VCaP (cell line): ENCODE data around the gene SRSF2.

Experiments used
- H3K27ac ChIP-seq: fragments of 450-650 bp; 2 replicates; pipeline ENCODE4 v1.5.1; 2017
- TF ChIP-seq, protein P1 (sequence below): fragments of 450-650 bp; conservative IDR thresholded peaks from 2 replicates; pipeline ENCODE4 v1.5.1; 2017; ENCODE audit warnings: mild to moderate bottlenecking, moderate library complexity

Gene SRSF2

DNA sequence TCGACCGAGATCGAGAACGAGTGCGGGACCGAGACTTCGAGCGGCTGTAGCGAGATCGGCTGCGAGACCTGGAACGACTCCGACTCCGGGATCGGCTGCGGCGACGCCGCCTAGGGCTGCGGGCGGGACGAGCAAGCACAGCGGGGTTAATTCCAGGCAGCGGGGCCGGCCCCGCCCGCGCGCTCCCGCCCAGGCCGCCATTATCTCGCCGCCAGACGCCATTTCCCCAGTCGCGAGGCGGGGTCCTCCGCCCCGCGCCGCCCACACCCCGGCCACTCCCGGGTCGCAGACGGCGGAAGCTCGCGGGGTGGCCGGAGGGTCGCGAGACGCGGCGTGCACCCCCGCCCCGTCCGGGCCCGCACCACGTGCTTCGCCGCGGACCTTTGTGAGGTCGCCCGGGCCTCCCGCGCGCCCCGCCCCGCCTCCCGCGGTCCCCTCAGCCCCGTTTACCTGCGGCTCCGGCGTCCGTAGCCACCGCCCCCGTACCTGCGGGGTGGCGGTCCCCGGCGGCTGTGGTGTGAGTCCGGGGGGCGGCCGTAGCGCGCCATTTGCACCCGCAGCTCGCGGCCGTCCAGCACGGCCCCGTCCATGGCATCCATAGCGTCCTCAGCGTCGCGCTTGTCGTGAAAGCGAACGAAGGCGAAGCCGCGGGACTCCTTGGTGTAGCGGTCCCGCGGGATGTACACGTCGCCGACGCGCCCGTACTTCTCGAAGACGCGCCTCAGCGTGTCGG lies 616 bp downstream of the SRSF2 start:
- peak overlapping the region; percentile 100 for H3K27ac ChIP-seq
- TF ChIP-seq, protein P1, sequence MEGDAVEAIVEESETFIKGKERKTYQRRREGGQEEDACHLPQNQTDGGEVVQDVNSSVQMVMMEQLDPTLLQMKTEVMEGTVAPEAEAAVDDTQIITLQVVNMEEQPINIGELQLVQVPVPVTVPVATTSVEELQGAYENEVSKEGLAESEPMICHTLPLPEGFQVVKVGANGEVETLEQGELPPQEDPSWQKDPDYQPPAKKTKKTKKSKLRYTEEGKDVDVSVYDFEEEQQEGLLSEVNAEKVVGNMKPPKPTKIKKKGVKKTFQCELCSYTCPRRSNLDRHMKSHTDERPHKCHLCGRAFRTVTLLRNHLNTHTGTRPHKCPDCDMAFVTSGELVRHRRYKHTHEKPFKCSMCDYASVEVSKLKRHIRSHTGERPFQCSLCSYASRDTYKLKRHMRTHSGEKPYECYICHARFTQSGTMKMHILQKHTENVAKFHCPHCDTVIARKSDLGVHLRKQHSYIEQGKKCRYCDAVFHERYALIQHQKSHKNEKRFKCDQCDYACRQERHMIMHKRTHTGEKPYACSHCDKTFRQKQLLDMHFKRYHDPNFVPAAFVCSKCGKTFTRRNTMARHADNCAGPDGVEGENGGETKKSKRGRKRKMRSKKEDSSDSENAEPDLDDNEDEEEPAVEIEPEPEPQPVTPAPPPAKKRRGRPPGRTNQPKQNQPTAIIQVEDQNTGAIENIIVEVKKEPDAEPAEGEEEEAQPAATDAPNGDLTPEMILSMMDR = peak; percentile 25

DNA sequence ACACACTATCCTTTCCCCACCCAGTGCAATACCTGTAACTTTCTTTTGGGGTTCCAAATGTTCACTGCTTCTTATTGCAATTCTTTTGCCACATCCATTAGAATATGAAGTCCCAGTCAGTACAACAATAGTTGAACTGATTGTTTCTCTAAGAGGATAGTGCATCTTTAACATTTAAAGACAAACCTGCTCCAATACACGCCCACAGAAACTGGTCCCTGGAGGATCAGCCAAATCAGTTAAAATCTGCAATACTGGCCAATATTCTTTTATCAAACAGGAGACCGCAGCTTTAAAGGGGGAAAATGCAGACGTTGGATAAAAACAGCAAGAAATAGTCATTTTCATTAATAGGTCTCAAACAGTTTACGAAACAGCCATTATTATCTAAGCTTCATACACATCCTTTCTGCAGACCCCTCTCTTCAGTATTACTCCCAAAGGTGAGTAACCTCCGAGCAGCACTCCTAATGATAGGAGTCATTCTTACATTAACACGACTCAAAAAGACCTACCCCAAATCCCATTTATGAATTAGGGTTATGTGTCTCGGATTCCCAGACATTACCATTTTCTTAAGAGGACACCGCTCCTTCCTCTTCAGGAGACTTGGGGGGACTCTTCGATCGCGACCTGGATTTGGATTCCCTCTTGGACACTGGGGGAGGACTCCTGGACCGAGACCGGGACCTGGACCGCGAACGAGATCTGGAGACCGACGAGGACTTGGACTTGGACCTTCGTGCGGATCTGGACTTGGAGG lies 1.4 kb downstream of the SRSF2 start:
- TF ChIP-seq, protein P1 = no peak
- H3K27ac ChIP-seq = peak overlapping the region; percentile 100

DNA sequence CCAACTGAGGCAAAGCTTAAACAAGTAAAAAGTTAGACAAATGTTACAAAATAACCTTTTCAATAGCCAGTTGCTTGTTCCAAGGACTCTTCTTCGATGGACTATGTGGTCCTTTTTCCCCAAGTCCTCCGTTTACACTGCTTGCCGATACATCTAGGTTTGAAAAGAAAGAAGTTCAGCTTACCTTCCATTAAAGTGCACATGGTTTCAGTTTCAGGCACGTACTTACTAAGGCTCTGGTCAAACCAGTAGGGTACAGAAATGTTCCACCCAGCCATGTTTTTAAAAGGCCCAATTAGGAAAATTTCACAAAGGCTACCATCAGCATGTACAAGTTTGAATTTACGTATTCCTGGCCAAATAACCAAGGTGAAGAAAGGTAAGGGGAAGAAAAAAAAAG lies 2.1 kb downstream of the SRSF2 start:
- peak overlapping the region; percentile 100 for H3K27ac ChIP-seq
- TF ChIP-seq, protein P1 = no peak

DNA sequence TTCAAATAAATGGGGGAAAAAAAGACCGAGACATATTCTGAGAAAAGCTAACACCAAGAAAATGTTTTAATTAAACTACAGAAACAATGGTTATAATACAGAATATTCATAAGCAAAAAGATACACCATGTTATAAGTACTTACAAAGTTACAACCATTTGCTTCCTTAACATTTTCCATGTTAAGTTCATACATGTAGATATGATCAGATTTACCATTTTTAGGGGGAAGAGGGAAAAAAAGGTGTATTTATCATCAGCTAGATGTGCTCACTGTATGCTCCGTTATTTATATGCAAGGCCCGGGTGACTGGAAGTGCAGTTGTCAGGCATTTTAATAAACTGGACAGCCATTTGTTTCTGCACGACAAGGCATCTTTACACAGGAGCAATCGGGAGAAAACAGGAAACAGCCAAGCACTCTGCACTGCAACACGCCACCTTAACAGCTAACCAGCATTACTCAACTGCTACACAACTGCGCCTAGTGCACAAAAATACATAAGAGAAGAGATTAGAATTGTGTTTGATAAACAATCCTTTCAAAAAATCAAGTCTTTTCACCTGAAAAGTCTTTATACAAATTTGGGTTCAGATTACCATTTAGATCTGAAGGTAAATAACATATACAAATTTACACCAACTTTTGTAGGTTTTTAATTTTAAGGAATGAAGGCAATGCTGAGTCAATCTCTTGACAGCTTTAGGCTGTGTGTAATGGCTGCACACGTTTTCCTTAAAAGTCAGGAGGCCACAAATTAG lies 2.9 kb downstream of the SRSF2 start:
- peak overlapping the region; percentile 100 for H3K27ac ChIP-seq
- TF ChIP-seq, protein P1 = no peak

DNA sequence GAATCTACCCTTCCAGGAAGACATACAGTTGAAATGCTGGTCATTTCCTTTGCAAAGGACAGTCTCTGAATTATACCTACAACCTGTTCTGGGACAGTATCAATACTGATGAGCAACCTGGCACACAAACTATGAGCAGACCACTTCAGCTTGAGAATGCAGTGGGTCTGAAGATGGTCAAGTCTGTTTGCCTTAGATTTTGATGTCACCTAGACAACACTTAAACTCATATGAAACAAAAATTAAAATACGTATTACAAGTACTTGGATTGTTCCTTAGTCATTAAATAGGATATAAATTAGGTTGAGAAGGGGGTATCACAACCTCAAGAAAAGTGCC lies 3.5 kb downstream of the SRSF2 start:
- H3K27ac ChIP-seq = peak overlapping the region; percentile 100
- TF ChIP-seq, protein P1 = no peak

DNA sequence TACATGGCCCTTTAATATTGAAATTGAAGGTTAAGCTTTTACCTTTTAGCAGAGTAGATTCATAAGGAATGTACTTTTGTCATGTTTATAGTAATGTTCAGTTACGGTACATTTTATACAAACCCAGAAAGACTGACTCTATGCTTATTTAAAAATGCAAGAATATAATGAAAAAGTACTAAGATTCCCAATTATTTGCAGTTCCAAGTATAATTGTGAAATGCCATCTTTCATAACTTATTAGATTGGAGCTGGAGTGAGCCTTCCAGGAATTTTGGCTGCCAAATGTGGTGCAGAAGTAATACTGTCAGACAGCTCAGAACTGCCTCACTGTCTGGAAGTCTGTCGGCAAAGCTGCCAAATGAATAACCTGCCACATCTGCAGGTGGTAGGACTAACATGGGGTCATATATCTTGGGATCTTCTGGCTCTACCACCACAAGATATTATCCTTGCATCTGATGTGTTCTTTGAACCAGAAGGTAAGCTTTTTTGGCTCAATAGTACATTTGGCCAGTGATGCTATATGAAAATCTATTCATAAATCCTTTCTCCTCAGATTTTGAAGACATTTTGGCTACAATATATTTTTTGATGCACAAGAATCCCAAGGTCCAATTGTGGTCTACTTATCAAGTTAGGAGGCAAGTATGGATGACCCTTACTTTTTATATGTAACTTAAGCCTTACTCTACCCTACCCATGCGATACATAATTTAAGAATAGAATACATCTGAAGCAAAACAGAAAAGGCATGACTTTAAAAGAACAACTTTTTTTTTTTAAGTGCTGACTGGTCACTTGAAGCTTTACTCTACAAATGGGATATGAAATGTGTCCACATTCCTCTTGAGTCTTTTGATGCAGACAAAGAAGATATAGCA lies 4.2 kb downstream of the SRSF2 start:
- peak overlapping the region; percentile 1; the same call in 1 of the 2 replicates for H3K27ac ChIP-seq
- TF ChIP-seq, protein P1 = no peak

DNA sequence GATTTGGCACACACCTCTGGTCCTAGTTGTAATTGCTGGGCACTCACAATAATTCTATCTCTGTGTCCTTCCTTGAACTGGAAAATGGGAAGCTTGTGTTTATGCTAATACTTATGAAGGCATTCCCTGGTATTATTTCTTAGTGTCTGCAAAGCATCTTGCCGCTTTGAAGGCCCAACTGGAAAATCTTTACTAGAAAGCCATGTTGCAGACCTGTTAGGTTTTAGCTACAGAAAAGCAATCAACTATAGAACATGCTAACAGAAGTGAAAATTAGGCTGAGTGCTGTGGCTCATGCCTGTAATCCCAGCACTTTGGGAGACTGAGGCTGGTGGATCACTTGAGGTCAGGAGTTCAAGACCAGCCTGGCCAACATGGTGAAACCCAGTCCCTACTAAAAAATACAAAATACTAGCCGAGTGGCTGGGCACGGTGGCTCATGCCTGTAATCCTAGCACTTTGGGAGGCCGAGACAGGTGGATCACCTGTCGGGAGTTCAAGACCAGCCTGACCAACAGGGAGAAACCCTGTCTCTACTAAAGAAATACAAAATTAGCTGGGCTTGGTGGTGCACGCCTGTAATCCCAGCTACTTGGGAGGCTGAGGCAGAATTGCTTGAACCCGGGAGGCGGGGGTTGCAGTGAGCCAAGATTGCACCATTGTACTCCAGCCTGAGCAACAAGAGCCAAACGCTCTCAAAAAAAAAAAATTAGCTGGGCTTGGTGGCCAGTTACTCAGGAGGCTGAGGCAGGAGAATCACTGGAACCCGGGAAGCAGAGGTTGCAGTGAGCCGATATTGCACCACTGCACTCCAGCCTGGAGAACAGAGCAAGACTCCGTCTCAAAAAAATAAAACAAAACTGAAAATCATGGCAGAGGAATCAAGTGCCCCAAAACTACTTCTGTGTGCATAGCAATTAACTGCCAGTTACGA lies 5.1 kb downstream of the SRSF2 start:
- peak overlapping the region; percentile 1; the same call in 1 of the 2 replicates for H3K27ac ChIP-seq
